Lower leg skin (tissue), 4 donors: ENCODE data around the gene MBNL3. TPM values are rescaled to one million over a fixed set of nuclear protein-coding genes. Genes with fewer than 3 reads are reported as not detected.

Experiments
- DNase-seq, 2 donors: peaks; one replicate each; pipeline ENCODE4 v3.0.0-alpha.2; 2019; ENCODE audit warnings: low spot score in 2 of 2
- H3K4me3 ChIP-seq: fragments of 200-600 bp; sonication (generic); 2 replicates; pipeline ENCODE4 v1.5.1; 2017; ENCODE audit warnings: mild to moderate bottlenecking, low read depth; ENCODE audit not compliant: poor library complexity, severe bottlenecking
- POLR2A ChIP-seq, 2 donors: fragments of 450-650 bp; IDR thresholded peaks; one replicate each; pipeline ENCODE4 v1.6.1; 2016 to 2017; ENCODE audit warnings: antibody characterized with exemption in 2 of 2, mild to moderate bottlenecking in 1 of 2, moderate library complexity in 1 of 2
- WGBS, 2 donors: methylation state at CpG; one replicate each; pipeline ENCODE4 v1.1.5; 2018; 5-methylcytosine and 5-hydroxymethylcytosine counted together
- intact Hi-C: fragments of 100-400 bp; cut with DNase I; formaldehyde crosslinking; loops from one replicate; pipeline ENCODE4 v1.15.0; 2023; ENCODE audit warnings: low total_unique reads
- total RNA-seq, 4 donors: library from RNA; depleted of rRNA; stranded (reverse); fragments of >200 nt; gene quantifications; one replicate each; pipeline ENCODE4 v1.1.0, GENCODE V29; 2016
- TF ChIP-seq, protein P1 (sequence below), 3 donors: fragments of 450-650 bp; IDR thresholded peaks; one replicate each; pipeline ENCODE4 v1.5.1; 2016; ENCODE audit warnings: antibody characterized with exemption in 3 of 3, mild to moderate bottlenecking in 3 of 3, moderate library complexity in 2 of 3

The MBNL3 gene
- total RNA-seq, 4 donors from 2014 or later, result 22.6 to 33.3 (median 27.2) TPM

- DNase-seq, result no peak
- intact Hi-C loops, result no loop called here
- TF ChIP-seq, protein P1, sequence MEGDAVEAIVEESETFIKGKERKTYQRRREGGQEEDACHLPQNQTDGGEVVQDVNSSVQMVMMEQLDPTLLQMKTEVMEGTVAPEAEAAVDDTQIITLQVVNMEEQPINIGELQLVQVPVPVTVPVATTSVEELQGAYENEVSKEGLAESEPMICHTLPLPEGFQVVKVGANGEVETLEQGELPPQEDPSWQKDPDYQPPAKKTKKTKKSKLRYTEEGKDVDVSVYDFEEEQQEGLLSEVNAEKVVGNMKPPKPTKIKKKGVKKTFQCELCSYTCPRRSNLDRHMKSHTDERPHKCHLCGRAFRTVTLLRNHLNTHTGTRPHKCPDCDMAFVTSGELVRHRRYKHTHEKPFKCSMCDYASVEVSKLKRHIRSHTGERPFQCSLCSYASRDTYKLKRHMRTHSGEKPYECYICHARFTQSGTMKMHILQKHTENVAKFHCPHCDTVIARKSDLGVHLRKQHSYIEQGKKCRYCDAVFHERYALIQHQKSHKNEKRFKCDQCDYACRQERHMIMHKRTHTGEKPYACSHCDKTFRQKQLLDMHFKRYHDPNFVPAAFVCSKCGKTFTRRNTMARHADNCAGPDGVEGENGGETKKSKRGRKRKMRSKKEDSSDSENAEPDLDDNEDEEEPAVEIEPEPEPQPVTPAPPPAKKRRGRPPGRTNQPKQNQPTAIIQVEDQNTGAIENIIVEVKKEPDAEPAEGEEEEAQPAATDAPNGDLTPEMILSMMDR (IDR thresholded peaks at IDR 0.05), result no peak
- TF ChIP-seq POLR2A (IDR thresholded peaks at IDR 0.05), result no peak
- H3K4me3 ChIP-seq, result no peak overlapping the region
- WGBS, 2 donors, result 67 to 88% methylated on average over 2 of the region's 2 CpGs
Observed at GRCh38 chrX:132444936-132445335, 43.9 kb downstream of the MBNL3 start.

DNA sequence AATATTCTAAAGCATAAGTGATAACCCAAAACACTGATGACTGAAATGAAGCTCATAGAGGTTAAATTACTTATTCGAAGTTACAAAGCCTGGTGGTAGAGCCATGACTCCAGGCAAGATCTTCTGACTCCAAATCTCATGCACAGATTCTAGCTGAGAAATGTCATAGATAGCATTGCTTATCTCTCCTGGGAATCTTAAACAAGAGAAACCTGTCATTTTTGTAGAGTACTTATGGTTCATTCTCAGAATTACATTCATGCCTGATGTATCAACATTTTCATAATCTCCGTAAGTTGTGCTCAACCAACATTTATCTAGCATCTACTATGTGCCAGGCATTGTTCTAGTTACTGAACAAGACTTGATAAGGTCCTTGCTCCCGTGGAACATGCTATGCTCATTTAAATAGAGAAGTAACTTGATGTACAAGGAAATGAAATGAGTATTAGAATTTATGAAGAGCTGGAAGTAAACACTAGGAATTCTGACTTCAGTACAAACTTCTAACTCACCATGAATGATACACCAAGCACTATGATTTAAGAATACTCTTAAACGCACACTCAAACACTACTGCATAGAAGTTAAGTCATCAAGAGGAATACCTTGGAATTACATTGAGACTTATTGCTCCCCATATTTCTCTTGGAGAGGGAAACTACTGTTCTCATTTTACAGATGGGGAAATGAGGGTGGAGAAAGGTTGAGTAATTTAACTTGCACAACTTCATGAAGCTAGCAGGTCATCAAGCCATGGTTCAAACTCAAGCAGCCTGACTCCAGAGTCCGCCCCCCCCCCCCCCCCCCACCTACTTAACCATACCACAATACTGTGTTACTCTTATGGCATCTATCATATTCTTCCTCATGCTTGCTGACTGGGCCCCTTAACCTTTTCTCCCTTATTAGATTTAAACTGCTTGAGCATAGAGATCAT, 45.4 kb downstream of the MBNL3 start:
- whole genome bisulfite sequencing, 2 donors, result 52 to 56% methylated on average over 4 to 5 of the region's 5 CpGs
- H3K4me3 ChIP-seq, result no peak overlapping the region
- intact Hi-C loops, result no loop called here
- no peak for DNase-seq
- no peak for TF ChIP-seq POLR2A (IDR thresholded peaks at IDR 0.05)
- TF ChIP-seq, protein P1 (IDR thresholded peaks at IDR 0.05), result no peak

GRCh38 chrX:132442691-132443090, 46.1 kb downstream of the MBNL3 start:
- H3K4me3 ChIP-seq, result no peak overlapping the region
- WGBS, 2 donors, result 31 to 57% methylated on average over 2 of the region's 2 CpGs
- TF ChIP-seq POLR2A (IDR thresholded peaks at IDR 0.05), result no peak
- TF ChIP-seq, protein P1 (IDR thresholded peaks at IDR 0.05), result no peak
- intact Hi-C loops, result no loop called here
- no peak for DNase-seq

- intact Hi-C loops, result no loop called here
- WGBS, 2 donors, result 65 to 83% methylated on average over 1 of the region's 1 CpG
- DNase-seq, result no peak
- TF ChIP-seq, protein P1 (IDR thresholded peaks at IDR 0.05), result no peak
- TF ChIP-seq POLR2A (IDR thresholded peaks at IDR 0.05), result no peak
- no peak overlapping the region for H3K4me3 ChIP-seq
Observed at GRCh38 chrX:132435222-132435621, 53.6 kb downstream of the MBNL3 start.

DNA sequence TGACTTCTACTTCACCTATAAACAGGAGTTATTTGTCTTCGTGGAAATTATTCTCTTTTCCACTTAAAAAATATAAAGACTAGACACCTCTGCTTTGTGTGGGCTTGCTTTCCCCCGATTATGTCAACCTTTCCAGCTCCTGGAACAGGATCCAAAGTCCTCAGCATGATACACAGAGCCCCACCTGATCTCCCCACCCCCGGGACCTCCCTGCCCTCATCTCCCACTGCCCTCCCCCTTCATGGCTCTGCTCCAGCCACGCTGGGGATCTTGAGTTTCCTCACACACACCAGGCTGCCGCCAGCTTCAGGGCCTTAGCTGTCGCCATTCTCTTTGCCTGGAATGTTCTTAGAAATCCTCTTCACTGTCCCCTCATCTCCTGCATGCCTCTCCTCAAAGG, 55.3 kb downstream of the MBNL3 start:
- H3K4me3 ChIP-seq, result no peak overlapping the region
- 63 to 86% methylated on average over 6 of the region's 6 CpGs for WGBS, 2 donors
- intact Hi-C loops, result no loop called here
- no peak for DNase-seq
- TF ChIP-seq, protein P1 (IDR thresholded peaks at IDR 0.05), result no peak
- TF ChIP-seq POLR2A (IDR thresholded peaks at IDR 0.05), result no peak
